GM12878 (cell line): ENCODE data around the gene ARHGEF37. TPM values are rescaled to one million over a fixed set of nuclear protein-coding genes. Genes with fewer than 3 reads are reported as not detected.

Source experiments
- ATAC-seq: fragments of 200-7000 bp; cut with Tn5 transposase; 3 replicates; pipeline ENCODE4 v1.9.1; 2020; ENCODE audit warnings: mild to moderate bottlenecking, moderate library complexity
- BruUV-seq: library from RNA; stranded (reverse); fragments of 400-500 nt; replicated peaks from 2 replicates; lab custom pipeline; 2021; lab: Mats Ljungman, UMichigan
- CTCF ChIA-PET: fragments of 300-600 bp; sonication (Branson Sonifier 250); formaldehyde crosslinking; extraction: SDS; loops from one replicate; lab custom pipeline; 2021; ENCODE audit warnings: inconsistent platforms; lab: Yijun Ruan, JAX
- POLR2A ChIA-PET: fragments of 350-600 bp; formaldehyde crosslinking; extraction: SDS; loops from one replicate; lab custom pipeline; 2021; ENCODE audit warnings: inconsistent platforms; lab: Charles Lee
- RAD21 ChIA-PET: fragments of 300-600 bp; sonication (Branson Sonifier 250); formaldehyde crosslinking; loops from one replicate; lab custom pipeline; 2023; ENCODE audit warnings: antibody characterized with exemption; ENCODE audit not compliant: unreplicated experiment; lab: Charles Lee
- SMC1A ChIA-PET: fragments of 300-600 bp; sonication (Branson Sonifier 250); formaldehyde crosslinking; loops from one replicate; lab custom pipeline; 2023; ENCODE audit not compliant: unreplicated experiment, uncharacterized antibody; lab: Charles Lee
- DNase-seq: peaks from one replicate; pipeline ENCODE4 v3.0.0-alpha.2; 2011; ENCODE audit warnings: low read depth, low spot score
- FAIRE-seq: peaks from 3 replicates; lab custom pipeline; 2011; peaks lifted over from hg19 to GRCh38; lab: Jason Lieb, UNC
- H2AFZ ChIP-seq: 2 replicates; pipeline ENCODE4 v1.6.0; 2011; ENCODE audit warnings: low read depth, low read length, control low read depth; ENCODE audit not compliant: control insufficient read depth
- H3K27ac ChIP-seq: 2 replicates; pipeline ENCODE4 v1.5.1; 2011; ENCODE audit warnings: control low read depth; ENCODE audit not compliant: control insufficient read depth, insufficient read depth
- H3K27me3 ChIP-seq, 2 experiments: replicated peaks in 1 of 2; 2 replicates each; pipeline versions ENCODE4 v1.6.0 to v1.6.1; 2011; ENCODE audit warnings: low read length in 1 of 2; ENCODE audit not compliant: control insufficient read depth in 2 of 2, insufficient read depth in 2 of 2
- H3K36me3 ChIP-seq, 2 experiments: 2 replicates each; pipeline ENCODE4 v1.5.1; 2011; ENCODE audit warnings: low read length in 1 of 2; ENCODE audit not compliant: control insufficient read depth in 2 of 2, insufficient read depth in 2 of 2
- H3K4me1 ChIP-seq: 2 replicates; pipeline ENCODE4 v1.6.1; 2011; ENCODE audit warnings: mild to moderate bottlenecking, low read length, moderate library complexity, mixed read lengths; ENCODE audit not compliant: control insufficient read depth, insufficient read depth
- H3K4me2 ChIP-seq: 2 replicates; pipeline ENCODE4 v1.6.0; 2011; ENCODE audit warnings: control low read depth; ENCODE audit not compliant: control insufficient read depth, insufficient read depth
- H3K4me3 ChIP-seq: fragments of 200-600 bp; sonication (generic); 2 replicates; pipeline ENCODE4 v1.5.1; 2016
- H3K79me2 ChIP-seq: 2 replicates; pipeline ENCODE4 v1.6.0; 2011; ENCODE audit warnings: low read length; ENCODE audit not compliant: control insufficient read depth, insufficient read depth
- H3K9ac ChIP-seq: 2 replicates; pipeline ENCODE4 v1.8.0; 2011; ENCODE audit warnings: low read length, control low read depth, mixed read lengths; ENCODE audit not compliant: control insufficient read depth, insufficient read depth
- H3K9me3 ChIP-seq: replicated peaks from 3 replicates; pipeline ENCODE4 v1.5.1; 2011; ENCODE audit warnings: mild to moderate bottlenecking, low read length; ENCODE audit not compliant: control insufficient read depth, insufficient read depth
- H4K20me1 ChIP-seq: 2 replicates; pipeline ENCODE4 v1.6.0; 2011; ENCODE audit not compliant: control insufficient read depth, insufficient read depth
- CEBPZ ChIP-seq: fragments of 150-350 bp; IDR thresholded peaks from 2 replicates; pipeline ENCODE4 v1.6.1; 2016; ENCODE audit warnings: low read depth, low read length
- CREM ChIP-seq: IDR thresholded peaks from 2 replicates; pipeline ENCODE4 v1.6.1; 2014; ENCODE audit warnings: antibody characterized with exemption, low read depth
- ETV6 ChIP-seq, 2 experiments: fragments of 450-650 bp in 1 of 2; IDR thresholded peaks in 1 of 2; conservative IDR thresholded peaks in 1 of 2; 2 replicates each; pipeline ENCODE4 v1.6.1; 2014; ENCODE audit warnings: antibody characterized with exemption in 1 of 2, borderline replicate concordance in 1 of 2, low read depth in 1 of 2, mild to moderate bottlenecking in 1 of 2, moderate library complexity in 1 of 2
- IKZF1 ChIP-seq: fragments of 450-650 bp; conservative IDR thresholded peaks from 2 replicates; pipeline ENCODE4 v1.6.1; 2017; ENCODE audit warnings: antibody characterized with exemption, mild to moderate bottlenecking
- KDM1A ChIP-seq: fragments of 200-600 bp; sonication (generic); IDR thresholded peaks from 2 replicates; pipeline ENCODE4 v1.6.1; 2016; ENCODE audit warnings: borderline replicate concordance
- NBN ChIP-seq: fragments of 450-650 bp; IDR thresholded peaks from 2 replicates; pipeline ENCODE4 v1.6.1; 2016
- PAX5 ChIP-seq: IDR thresholded peaks from 2 replicates; pipeline ENCODE4 v1.6.1; 2011; ENCODE audit warnings: low read depth, low read length, borderline replicate concordance
- SIX5 ChIP-seq: IDR thresholded peaks from 2 replicates; pipeline ENCODE4 v1.6.1; 2011; ENCODE audit warnings: mild to moderate bottlenecking, low read depth, low read length, moderate library complexity; ENCODE audit not compliant: severe bottlenecking
- SKIL ChIP-seq: fragments of 450-650 bp; IDR thresholded peaks from 2 replicates; pipeline ENCODE4 v1.6.1; 2017; ENCODE audit warnings: mild to moderate bottlenecking, low read depth, inconsistent platforms; ENCODE audit not compliant: poor library complexity, severe bottlenecking
- SMC3 ChIP-seq: IDR thresholded peaks from 2 replicates; pipeline ENCODE4 v1.6.1; 2011; ENCODE audit warnings: low read length, improper control_type of control experiment, borderline replicate concordance
- TCF12 ChIP-seq: IDR thresholded peaks from 2 replicates; pipeline ENCODE4 v1.6.1; 2011; ENCODE audit warnings: low read depth, mild to moderate bottlenecking, low read length
- ZBTB40 ChIP-seq: fragments of 450-650 bp; IDR thresholded peaks from 2 replicates; pipeline ENCODE4 v1.6.1; 2016; ENCODE audit warnings: mild to moderate bottlenecking, moderate library complexity, borderline replicate concordance
- ZNF207 ChIP-seq: fragments of 450-650 bp; IDR thresholded peaks from 2 replicates; pipeline ENCODE4 v1.6.1; 2014; ENCODE audit warnings: antibody characterized with exemption, mild to moderate bottlenecking, borderline replicate concordance
- ZNF217 ChIP-seq: fragments of 450-650 bp; IDR thresholded peaks from 2 replicates; pipeline ENCODE4 v1.6.1; 2017; ENCODE audit warnings: antibody characterized with exemption, mild to moderate bottlenecking
- ZNF24 ChIP-seq: fragments of 450-650 bp; IDR thresholded peaks from 2 replicates; pipeline ENCODE4 v1.6.1; 2017; ENCODE audit warnings: antibody characterized with exemption, mild to moderate bottlenecking
- WGBS: methylation state at CpG from one replicate; pipeline ENCODE4 v1.1.6; 2016; ENCODE audit warnings: low lambda C conversion rate; ENCODE audit not compliant: insufficient replicate concordance, insufficient coverage; ENCODE audit errors: missing lambda C conversion rate; 5-methylcytosine and 5-hydroxymethylcytosine counted together
- in situ Hi-C: fragments of 300-500 bp; cut with MboI; formaldehyde crosslinking; loops from 9 replicates; pipeline ENCODE4 v1.14.3; 2018; ENCODE audit warnings: mixed read lengths
- intact Hi-C: fragments of 100-400 bp; cut with micrococcal nuclease; formaldehyde crosslinking; loops from one replicate; pipeline ENCODE4 v1.14.2; 2022; ENCODE audit not compliant: unreplicated experiment
- polyA plus RNA-seq, 11 experiments: library from polyadenylated mRNA; depleted of rRNA in 4 of 11; unstranded in 6 of 11; stranded (reverse) in 5 of 11; fragments of >200 nt; fragmentation: Nextera tagmentation in 4 of 11; fragmentation: Illumina TruSeq in 1 of 11; extraction: Ambion mirVana in 4 of 11; extraction: Trizol in 1 of 11; gene quantifications; 1 replicate in 1 of 11; 2 replicates in 10 of 11; pipeline versions ENCODE4 v1.2.1 to v1.2.3, GENCODE V29; 2011 to 2016; ENCODE audit warnings: inconsistent platforms in 2 of 11, missing spikeins in 2 of 11, low read depth in 1 of 11
- total RNA-seq, 4 experiments: library from RNA; depleted of rRNA in 3 of 4; stranded (reverse); fragments of >200 nt in 3 of 4; fragmentation: Illumina TruSeq in 1 of 4; extraction: Trizol in 1 of 4; gene quantifications; 2 replicates each; pipeline versions ENCODE4 v1.2.1 to v1.2.3, GENCODE V29; 2013 to 2021

ARHGEF37 gene
- total and polyA plus RNA-seq, 10 of the 15 experiments (the other 5 are each of a cell fraction or from before 2014, with no cell fraction given): 0.16 to 1.1 (median 0.63) TPM

- no peak for ATAC-seq
- H3K9me3 ChIP-seq: no peaks in the 10 kb centered on the region
- no peak for TF ChIP-seq ZNF207
- no peak for TF ChIP-seq PAX5
- no peak for TF ChIP-seq SMC3
- TF ChIP-seq ZNF24: no peak
- no peak for TF ChIP-seq ZBTB40
- TF ChIP-seq NBN: no peak
- no peak for TF ChIP-seq IKZF1
- TF ChIP-seq CEBPZ: no peak
- TF ChIP-seq ETV6 (conservative IDR thresholded peaks at IDR 0.05 in 1 of 2, IDR thresholded peaks at IDR 0.05 in 1 of 2; ENCODE audit: borderline replicate concordance in 1 of 2, low read depth in 1 of 2): no peak
- no peak for TF ChIP-seq KDM1A
- no peak for TF ChIP-seq ZNF217
- TF ChIP-seq SKIL: no peak
- TF ChIP-seq CREM: no peak
- TF ChIP-seq SIX5: no peak
- TF ChIP-seq TCF12: no peak
These were observed 2.8 kb downstream of the ARHGEF37 start for GRCh38 chr5:149584121-149584520.

More at GRCh38 chr5:149584121-149584520, 2.8 kb downstream of the ARHGEF37 start:
- intact Hi-C loops (no loop called here), in situ Hi-C loops (no loop called here)
- ChIA-PET SMC1A (interaction anchor here (0.9 kb wide), 1 partner anchor 34 kb away, joined by 3 read pairs; no protein-coding TSS in a partner anchor), POLR2A (no interaction called here), RAD21 (interaction anchor here (1.2 kb wide), 1 partner anchor 33 kb away, joined by 3 read pairs; no protein-coding TSS in a partner anchor), CTCF (interaction anchor here (1.0 to 8.2 kb wide), 3 partner anchors 8 to 34 kb away, joined by 3 to 31 read pairs (median 3); no protein-coding TSS in a partner anchor)
- H3K36me3 ChIP-seq: no peaks in the 10 kb centered on the region
- no peak overlapping the region for H3K27ac ChIP-seq
- peaks cover 0 to 2% of the 10 kb centered on the region in 2 experiments; a peak in 2 of 4 replicates for H3K27me3 ChIP-seq
- FAIRE-seq (no peak), DNase-seq (no peak)
- 79% methylated on average over 2 of the region's 2 CpGs for WGBS
- BruUV-seq: no TSS peak
- no peak overlapping the region for H3K4me3 ChIP-seq
- H3K4me2 ChIP-seq: no peak overlapping the region
- peaks cover 4% of the 10 kb centered on the region for H3K4me1 ChIP-seq
- no peaks in the 10 kb centered on the region for H3K79me2 ChIP-seq
- H2AFZ ChIP-seq: no peak overlapping the region
- H4K20me1 ChIP-seq: no peaks in the 10 kb centered on the region
- H3K9ac ChIP-seq: no peak overlapping the region
